ENCODE measurements around the gene FAM209A.
A peak's percentile ranks its signal among the peaks of the same experiment; 100 is the strongest.
"Not testable (repeated sequence)": the region's sequence is repeated elsewhere in the genome, so short reads cannot be mapped to it uniquely, and the experiment has no call there.

FAM209A gene

DNA sequence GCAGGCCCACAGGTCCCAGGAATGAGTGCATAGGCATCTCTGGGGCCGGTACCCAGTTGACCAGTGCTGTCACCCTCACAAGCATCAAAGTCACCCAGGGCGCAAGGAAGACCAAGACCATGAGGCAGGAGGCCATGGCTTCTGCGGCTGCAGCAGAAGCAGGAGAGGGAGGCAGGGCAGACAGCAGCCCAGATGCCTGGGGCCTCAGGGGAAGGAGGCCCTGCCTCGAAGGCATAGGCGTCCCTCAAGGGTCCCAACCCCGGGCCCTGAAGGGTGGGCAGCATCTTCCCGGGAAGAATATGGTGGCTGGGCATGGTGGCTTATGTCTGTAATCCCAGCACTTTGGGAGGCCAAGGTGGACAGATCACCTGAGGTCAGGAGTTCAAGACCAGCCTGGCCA is 3.0 kb downstream of the FAM209A start:
- no peak for DNase-seq
- in situ Hi-C loops (cut with MboI; ENCODE audit: low pct_unique_long_range_greater_than_20kb, low sequenced_read_pairs) = no loop called here

GRCh38 chr20:56532946-56533345 is 8.4 kb downstream of the FAM209A start, which contains the start of gene FAM209B:
FAM209B (plus strand) TSS chr20:56533246; CDS start chr20:56533342, 96 bp downstream.
- in situ Hi-C loops (cut with MboI; ENCODE audit: low pct_unique_long_range_greater_than_20kb, low sequenced_read_pairs); DNase-seq: not testable (repeated sequence)

DNA sequence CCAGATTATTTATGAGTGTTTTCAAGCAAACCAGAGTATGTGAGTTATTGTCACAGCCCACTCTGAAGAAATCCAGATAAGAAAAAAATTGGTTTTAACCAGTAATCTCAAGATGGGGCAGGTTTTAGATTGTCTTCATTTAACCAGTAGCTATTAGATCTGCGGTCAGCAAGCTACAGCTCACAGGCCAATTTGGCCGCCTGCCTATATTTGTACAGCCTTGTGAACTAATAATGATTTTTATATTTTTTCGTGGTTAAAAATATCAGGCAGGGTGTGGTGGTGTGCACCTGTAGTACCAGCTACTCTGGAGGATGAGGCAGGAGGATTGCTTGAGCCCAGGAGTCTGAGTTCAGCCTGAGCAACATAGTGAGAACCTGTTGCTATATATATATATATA is 13.5 kb downstream of the FAM209A start:
- in situ Hi-C loops (cut with MboI; ENCODE audit: low pct_unique_long_range_greater_than_20kb, low sequenced_read_pairs) = no loop called here
- no peak for DNase-seq

- DNase-seq = no peak
- in situ Hi-C loops (cut with MboI; ENCODE audit: low pct_unique_long_range_greater_than_20kb, low sequenced_read_pairs) = no loop called here
Measured at GRCh38 chr20:56540415-56540814, 15.9 kb downstream of the FAM209A start.

GRCh38 chr20:56542489-56543030 is 18.0 kb downstream of the FAM209A start:
- DNase-seq = no peak
- in situ Hi-C loops (cut with MboI; ENCODE audit: low pct_unique_long_range_greater_than_20kb, low sequenced_read_pairs) = no loop called here

DNA sequence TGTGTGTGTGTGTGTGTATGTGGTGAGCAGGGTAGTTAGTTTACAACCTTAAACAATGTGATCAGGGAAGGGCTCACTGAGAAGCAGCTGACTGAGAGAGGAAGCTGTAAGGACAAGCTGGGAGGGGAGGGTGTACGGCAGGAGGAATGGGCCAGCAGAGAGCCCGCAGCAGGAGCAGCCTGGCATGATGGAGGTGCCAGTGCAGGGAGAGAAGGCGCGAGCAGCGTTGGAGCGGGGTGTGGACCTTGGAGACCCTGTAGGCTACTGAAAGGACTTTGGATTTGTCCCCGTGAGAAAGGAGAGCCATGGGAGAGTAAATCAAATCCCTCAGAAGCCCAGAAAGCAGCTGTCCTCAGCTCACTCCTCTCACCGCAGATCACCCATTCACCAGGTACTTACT is 27.0 kb downstream of the FAM209A start:
- in situ Hi-C loops (cut with MboI; ENCODE audit: low pct_unique_long_range_greater_than_20kb, low sequenced_read_pairs) = no loop called here
- no peak for DNase-seq

- in situ Hi-C loops (cut with MboI; ENCODE audit: low pct_unique_long_range_greater_than_20kb, low sequenced_read_pairs) = no loop called here
- no peak for DNase-seq
Measured at GRCh38 chr20:56552911-56553629, 28.5 kb downstream of the FAM209A start.

- in situ Hi-C loops (cut with MboI; ENCODE audit: low pct_unique_long_range_greater_than_20kb, low sequenced_read_pairs) = no loop called here
- DNase-seq = peak; percentile 80
Measured at GRCh38 chr20:56554869-56555268, 30.3 kb downstream of the FAM209A start.

GRCh38 chr20:56558968-56559367 is 34.4 kb downstream of the FAM209A start:
- in situ Hi-C loops (cut with MboI; ENCODE audit: low pct_unique_long_range_greater_than_20kb, low sequenced_read_pairs) = no loop called here
- DNase-seq = no peak

- in situ Hi-C loops (cut with MboI; ENCODE audit: low pct_unique_long_range_greater_than_20kb, low sequenced_read_pairs); DNase-seq: not testable (repeated sequence)
Measured at GRCh38 chr20:56564526-56564925, 40.0 kb downstream of the FAM209A start.

DNA sequence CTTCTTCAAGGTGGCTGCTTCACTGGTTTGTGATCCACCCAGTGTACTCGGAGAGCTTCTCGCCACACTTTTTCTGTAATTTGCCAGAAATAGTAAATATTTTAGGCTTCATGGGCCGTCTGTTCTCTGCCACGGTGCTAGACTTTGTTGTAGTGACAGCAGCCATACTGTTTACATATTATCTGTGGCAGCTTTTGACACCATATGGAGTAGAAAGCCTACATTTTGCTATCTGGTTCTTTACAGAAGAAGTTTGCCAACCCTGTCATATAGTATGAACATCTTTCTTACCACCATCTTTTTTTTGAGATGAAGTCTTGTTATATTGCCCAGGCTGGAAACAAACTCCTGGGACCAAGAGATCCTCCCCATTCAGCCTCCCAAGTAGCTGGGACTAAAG is 41.0 kb downstream of the FAM209A start:
- in situ Hi-C loops (cut with MboI; ENCODE audit: low pct_unique_long_range_greater_than_20kb, low sequenced_read_pairs) = no loop called here
- DNase-seq = no peak

- no peak for DNase-seq
- in situ Hi-C loops (cut with MboI; ENCODE audit: low pct_unique_long_range_greater_than_20kb, low sequenced_read_pairs) = no loop called here
Measured at GRCh38 chr20:56566621-56567020, 42.1 kb downstream of the FAM209A start.

GRCh38 chr20:56570832-56571231 is 46.3 kb downstream of the FAM209A start:
- in situ Hi-C loops (cut with MboI; ENCODE audit: low pct_unique_long_range_greater_than_20kb, low sequenced_read_pairs) = no loop called here

GRCh38 chr20:56572172-56572571 is 47.6 kb downstream of the FAM209A start:
- in situ Hi-C loops (cut with MboI; ENCODE audit: low pct_unique_long_range_greater_than_20kb, low sequenced_read_pairs) = no loop called here
- DNase-seq = no peak

More at GRCh38 chr20:56570832-56571231, 46.3 kb downstream of the FAM209A start:
- no peak for DNase-seq

DNA sequence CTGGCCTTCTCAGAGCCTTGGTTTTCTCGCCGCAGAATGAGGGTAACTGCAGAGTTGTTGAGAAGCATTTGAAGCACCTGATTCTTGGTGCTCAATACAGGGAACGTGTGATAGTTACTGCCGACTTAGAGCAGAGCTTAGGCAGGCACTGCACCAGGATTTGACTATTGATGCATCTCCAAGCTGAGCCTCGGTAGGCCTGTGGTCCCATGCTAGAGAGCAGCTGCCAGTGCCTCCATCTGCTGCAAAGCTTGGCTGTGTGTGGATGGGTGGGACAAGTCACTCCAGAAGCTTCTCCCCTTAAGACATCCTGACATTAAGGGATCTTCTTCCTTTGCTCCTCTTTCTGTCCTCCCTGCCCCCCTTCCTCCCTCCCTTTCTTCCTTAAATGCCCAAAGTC is 49.4 kb downstream of the FAM209A start:
- in situ Hi-C loops (cut with MboI; ENCODE audit: low pct_unique_long_range_greater_than_20kb, low sequenced_read_pairs) = no loop called here
- no peak for DNase-seq

DNA sequence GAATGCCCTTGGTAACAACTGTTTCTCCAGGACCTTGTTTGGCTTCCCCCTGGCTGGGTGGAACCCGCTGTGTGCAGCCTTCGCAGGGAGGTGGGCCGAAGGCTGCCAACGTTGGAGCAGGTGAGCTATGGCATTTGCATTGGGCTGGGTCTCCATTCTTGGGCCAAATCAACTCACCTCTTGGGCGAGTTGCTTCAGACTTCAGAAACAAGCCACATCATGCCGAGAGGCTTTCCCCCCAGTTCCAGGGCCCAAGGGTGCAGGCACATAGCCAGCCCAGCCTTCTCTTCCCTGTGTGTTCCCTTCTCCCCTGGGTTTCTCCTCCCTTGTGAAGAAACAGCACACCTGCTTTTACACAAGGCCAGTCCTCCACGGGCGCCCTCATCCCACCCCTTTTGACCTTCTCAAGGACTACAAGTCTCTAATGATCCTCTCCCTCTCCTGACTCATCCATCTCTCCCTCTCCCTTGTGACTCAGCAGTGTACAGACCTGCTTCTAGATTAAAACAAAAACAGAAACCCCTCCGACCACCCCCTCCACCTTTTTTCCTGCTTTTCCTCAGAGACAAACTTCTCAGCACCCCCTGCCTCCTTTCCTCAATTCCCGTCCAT is 50.1 kb downstream of the FAM209A start:
- in situ Hi-C loops (cut with MboI; ENCODE audit: low pct_unique_long_range_greater_than_20kb, low sequenced_read_pairs) = no loop called here
- no peak for DNase-seq

- in situ Hi-C loops (cut with MboI; ENCODE audit: low pct_unique_long_range_greater_than_20kb, low sequenced_read_pairs) = no loop called here
- no peak for DNase-seq
Measured at GRCh38 chr20:56575157-56575556, 50.6 kb downstream of the FAM209A start.

All from KBM-7 (cell line).